Measurements from ENCODE around the gene CD2AP.
"Not testable (repeated sequence)": the region's sequence is repeated elsewhere in the genome, so short reads cannot be mapped to it uniquely, and the experiment has no call there.

CD2AP gene, protein sequence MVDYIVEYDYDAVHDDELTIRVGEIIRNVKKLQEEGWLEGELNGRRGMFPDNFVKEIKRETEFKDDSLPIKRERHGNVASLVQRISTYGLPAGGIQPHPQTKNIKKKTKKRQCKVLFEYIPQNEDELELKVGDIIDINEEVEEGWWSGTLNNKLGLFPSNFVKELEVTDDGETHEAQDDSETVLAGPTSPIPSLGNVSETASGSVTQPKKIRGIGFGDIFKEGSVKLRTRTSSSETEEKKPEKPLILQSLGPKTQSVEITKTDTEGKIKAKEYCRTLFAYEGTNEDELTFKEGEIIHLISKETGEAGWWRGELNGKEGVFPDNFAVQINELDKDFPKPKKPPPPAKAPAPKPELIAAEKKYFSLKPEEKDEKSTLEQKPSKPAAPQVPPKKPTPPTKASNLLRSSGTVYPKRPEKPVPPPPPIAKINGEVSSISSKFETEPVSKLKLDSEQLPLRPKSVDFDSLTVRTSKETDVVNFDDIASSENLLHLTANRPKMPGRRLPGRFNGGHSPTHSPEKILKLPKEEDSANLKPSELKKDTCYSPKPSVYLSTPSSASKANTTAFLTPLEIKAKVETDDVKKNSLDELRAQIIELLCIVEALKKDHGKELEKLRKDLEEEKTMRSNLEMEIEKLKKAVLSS

DNA sequence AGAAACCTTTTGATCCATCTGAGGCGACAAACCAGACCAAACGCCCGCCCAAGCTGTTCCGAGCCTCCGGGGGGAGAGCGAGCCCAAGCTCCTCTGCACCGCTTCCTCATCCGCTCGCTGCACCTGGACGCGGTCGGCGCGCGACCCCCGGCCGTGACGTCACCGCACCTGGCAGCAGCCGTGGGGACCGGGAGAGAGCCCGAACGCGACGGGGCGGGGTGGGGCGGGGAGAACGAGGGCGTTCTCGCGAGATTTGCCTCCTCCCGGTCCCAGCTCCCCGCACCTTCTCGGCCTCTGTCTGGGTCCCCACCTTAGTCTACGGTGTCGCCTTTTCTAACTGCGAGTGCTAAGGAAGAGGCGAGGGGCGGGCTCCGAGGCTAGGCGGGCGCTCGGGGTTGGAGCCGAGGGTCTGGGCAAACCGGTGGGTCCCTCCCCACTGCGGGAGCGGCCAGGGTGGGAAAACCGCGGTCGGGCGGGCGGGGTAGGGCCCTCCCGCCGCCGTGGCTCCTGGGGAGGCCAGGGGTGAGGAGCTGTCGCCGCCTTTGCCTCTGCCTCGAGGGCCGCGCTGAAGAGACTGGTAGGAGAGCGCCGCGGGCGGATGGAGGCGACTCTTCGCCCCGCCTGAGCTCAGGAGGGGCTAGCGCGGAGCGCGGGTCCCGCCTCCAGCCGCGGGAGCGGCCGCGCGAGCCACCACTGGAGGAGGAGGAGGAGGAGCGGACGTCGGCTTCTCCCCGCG, at the start of gene CD2AP:
CD2AP (plus strand) TSS at position 293 of the 736 bp plus-strand sequence. CDS start 456 bp downstream, outside the sequence.
- peak; percentile 95 for DNase-seq

DNA sequence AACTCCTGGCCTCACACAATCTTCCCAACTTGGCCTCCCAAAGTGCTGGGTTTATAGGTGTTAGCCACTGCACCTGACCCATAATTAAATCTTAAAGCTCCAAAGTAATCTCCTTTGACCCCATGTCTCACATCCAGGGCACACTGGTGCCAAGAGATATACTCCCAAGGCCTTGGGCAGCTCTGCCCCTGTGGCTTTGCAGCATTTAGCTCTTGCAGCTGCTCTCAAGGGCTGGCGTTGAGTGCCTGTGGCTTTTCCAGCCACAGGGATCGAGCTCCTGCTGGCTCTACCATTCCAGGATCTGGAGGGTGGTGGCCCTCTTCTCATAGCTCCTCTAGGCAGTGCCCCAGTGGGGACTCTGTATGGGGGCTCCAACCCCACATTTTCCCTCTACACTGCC, 49.3 kb upstream of the CD2AP start:
- no peak for DNase-seq

DNA sequence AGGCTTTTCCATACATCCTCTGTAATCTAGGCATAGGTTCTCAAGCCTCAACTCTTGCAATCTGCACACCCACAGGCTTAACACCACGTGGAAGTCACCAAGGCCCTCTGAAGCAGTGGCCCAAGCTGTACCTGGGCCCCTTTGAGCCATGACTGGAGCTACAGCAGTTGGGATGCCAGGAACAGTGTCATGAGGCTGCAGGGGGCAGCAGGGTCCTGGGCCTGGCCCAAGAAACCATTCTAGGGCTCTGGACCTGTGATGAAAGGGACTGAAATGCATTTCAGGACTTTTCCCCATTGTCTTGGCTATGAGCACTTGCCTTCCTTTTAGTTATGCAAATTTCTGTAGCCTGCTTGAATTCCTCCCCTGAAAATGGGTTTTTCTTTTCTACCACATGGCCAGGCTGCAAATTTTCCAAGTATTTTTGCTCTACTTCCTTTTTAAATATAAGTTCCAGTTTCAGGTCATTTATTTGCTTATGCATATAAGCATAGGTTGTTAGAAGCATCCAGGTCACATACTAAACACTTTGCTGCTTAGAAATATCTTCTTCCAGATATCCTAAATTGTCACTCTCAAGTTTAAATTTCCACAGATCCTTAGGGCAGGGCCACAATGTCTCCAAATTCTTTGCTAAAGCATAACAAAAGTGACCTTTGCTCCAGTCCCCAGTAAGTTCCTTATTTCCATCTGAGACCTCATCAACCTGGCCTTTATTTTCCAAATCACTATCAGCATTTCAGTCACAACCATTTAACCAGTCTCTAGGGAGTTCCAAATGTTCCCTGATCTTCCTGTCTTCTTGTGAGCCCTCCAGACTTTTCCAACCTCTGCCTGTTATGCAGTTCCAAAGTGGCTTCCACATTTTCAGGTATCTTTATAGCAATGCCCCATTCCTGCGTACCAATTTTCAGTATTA, 48.6 kb upstream of the CD2AP start:
- DNase-seq, result no peak

DNA sequence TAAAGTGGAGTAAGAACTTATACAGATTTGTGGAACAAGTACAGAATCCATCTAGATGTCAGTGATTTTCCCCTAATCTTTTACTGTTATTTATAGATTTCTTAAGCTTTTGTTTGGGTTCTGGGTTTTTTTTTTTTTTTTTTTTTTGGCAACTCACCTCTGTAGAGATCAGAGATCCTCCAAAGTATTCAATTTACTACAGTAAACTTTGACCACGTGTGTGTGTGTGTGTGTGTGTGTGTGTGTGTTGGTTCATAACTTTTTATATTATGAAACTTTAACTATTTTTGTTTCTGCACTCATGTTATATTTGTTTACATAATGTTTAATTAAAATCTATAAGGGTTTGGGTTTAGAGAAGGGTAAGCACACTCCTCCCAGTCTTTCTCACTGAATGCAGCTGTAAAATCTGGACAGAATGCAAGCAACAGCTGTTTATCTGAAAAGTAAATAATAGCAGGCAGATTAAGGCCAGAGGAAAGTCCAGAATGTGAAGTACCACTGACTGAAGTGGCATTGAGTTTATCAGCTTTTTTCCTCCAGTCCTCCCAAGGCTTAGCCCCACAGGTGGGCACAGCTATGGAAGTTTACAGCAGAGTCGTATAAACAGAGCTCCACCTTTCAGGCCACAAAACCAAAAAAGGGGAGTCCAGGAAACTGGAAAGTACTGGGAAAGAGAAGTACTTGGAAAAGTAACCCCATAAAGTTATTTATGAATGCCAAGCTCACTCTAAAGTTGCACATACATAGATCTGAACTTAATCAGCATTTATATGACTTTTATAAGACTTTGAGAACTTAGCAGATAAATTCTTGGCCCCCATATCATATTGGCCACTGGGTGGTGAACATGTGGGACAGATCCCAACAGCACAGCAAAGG, 43.0 kb upstream of the CD2AP start:
- no peak for DNase-seq

DNA sequence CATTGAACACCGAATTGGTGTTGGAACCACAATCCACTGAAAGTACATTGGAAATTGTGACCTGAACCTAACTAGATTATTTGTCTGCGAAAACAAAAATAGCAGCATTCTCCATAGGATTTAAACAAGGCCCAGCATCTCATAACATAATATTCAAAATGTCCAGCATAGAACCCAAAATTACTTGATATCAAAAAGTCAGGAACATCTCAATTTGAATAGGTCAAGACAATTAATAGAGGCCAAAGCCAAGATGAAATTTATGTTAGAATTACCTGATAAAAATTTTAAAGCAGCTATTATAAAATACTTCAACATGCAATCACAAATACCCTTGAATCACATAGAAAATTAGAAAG, 42.4 kb upstream of the CD2AP start:
- DNase-seq, result no peak

DNA sequence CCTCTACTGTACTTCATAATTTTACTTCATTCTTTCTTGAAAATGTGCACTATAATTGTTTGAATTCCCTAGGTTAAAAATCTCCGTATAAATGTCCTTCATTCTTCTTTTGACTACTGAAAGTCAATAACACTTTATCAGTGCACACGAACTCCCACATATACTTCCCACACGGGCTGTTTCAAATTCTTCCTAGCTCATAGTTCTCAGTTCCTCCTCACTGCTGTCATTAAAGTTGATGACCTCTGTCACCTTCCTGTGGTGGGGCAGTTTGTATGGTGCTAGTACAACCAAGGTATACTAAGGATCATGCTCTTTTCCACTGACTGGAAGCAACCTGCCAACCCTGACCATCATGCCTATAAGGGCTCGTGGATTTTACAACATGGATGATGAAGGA, 40.0 kb upstream of the CD2AP start:
- no peak for DNase-seq

DNA sequence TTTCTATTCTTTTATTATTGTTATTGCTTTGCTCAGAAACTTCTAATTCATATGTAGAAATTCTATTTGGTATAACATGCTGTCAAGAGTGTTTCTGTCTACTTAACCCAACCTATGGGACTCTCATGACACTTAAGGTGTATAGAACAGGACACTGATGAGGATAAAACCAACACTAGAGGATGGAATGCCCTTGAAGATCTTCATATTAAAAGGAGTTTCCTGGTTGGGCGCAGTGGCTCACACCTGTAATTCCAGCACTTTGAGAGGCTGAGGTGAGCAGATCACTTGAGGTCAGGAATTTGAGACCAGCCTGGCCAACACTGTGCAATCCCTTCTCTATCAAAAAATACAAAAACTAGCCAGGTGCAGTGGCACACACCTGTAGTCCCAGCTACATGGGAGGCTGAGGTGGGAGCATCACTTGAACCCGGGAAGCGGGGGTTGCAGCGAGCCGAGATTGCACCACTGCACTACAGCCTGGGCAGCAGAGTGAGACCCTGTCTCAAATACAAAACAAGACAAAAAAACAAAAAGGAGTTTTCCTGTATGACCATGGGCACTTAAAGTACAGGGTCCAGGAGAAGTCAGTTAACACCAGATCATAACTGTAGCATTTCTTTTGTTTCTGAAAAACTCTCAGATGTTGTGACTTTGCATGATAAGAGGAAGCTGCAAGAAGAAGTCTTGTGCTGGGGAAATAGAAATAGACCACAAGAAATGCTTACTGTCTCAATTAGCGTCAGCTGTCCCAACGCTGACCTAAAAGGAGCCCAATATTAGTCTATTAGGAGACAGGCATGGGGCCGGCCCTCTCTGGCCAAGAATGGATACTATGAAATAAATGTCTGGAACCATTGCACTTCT, 38.9 kb upstream of the CD2AP start:
- DNase-seq, result no peak

DNA sequence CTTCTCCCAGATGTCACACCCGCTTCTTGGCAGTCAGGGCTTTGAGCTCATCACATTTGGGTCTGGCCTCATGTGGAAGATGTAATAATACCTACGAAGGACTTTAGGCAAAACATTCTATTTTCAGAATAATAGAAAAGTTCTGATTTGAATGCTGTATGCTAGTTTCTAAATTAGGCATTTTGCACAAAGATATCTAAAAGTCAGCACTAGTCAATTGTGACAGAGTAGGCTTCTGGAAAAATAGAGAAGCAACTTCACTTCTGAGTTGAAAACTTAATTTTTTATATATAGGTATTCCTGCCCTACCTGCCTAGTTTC, 38.3 kb upstream of the CD2AP start:
- no peak for DNase-seq

DNA sequence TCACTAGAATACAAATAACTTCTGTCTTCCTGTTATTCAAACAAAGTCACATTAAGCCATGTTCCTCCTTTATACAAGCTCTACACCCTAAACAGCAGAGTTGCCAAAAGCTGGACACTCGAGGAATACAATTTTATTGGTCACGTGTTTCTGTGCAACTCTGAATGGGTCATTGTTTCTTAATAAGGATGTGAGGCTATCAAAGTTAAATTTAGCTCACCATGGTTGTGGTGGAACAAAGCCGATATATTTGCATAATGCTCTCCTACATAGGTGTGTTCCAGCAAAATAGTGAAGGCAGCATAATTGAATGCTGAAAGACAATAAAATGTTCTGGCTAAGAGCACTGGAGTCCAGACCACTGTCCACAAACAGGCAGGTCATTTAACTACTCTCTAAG, 36.9 kb upstream of the CD2AP start:
- no peak for DNase-seq

DNA sequence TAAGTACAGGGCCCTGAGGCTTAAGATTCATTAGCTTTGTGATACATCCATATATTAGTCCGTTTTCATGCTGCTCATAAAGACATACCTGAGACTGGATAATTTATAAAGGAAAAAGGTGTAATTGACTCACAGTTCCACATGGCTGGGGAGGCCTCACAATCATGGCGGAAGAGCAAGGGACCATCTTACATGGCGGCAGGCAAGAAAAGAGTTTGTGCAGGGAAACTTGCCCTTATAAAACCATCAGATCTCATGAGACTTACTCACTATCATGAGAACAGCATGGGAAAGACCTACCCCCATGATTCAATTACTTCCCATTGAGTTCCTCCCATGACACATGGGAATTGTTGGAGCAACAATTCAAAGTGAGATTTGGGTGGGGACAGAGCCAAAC, 32.6 kb upstream of the CD2AP start:
- not testable (repeated sequence) for DNase-seq

DNA sequence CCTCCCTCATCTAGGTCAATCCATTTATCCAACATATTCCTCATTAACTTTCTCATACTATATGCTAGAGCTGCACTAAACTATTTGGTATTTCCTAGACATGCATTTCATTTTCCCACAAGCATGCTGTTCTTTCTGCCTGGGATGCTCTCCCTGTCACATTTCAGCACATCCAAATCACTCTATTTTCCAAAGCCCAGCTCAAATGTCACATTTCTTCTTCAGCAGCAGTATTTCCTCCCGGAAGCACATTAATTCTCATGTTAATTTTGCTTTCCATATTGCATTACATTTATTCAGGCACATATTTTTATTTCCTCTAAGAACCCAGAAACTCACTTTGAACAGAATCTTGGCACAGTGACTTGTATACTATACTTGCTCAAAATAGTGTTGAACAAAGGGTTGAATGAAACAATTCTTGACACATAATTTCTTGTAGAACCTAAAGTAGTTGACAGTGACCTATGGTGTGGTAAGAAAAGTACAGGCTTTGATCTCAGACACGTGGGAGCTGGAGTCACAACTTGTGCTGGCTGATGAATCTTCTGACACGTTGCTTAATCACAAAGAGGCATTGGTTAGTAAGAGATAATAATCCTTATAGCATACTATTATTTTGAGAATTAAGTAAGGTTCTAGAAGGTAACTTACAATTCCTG, 30.8 kb upstream of the CD2AP start:
- DNase-seq, result no peak

DNA sequence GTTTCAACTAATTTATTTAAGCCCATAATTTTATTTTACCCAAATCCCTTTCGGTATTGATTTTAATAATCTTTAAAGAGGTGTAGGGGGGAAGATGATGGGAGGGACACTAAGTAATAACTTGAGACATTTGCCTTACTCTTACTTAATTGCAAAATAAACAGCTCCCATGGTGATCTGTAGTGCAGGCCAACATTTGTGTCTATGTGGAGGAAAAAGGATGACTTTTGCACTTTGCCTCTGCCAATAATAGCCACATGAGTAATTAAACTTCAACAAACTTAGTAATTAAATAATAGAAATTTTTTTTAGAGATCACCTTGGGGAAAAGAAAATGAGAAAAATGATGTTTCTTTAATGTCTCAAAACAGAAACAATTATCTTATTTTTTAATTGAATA, 29.9 kb upstream of the CD2AP start:
- no peak for DNase-seq

DNA sequence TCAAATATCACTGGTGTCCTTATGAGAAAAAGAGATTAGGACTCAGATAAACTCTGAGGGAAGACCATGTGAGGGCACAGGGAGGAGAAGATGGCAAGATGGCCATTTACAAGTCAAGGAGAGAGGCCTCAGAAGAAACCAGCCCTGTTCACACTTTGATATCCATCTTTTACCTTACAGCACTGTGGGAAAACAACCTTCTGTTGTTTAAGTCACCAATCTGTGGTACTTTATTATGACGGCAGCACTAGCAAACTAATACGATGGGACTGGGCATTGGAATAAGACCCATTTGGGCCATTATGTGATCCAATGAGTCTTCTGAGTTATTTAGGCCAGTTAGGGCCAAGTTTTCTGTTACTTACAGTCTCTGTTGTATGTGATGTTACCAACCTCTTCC, 26.4 kb upstream of the CD2AP start:
- DNase-seq, result no peak

DNA sequence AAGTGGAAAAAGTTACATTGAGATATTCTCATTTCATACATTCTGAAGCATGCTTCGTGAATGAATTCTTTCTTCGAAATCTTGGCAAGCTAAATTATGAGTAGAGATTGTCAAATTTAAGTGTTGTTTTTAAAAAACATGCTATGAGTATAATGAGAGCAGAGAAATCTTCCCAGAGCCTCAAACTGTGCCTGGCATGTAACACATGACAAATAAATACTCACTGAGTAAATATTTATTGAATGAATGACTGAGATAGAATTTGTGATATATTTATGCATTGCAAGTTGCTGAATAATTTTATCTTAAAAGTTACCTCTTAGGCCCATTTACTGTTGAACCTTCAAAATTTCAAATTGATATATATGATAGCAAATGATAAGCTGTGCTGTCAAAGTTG, 24.7 kb upstream of the CD2AP start:
- no peak for DNase-seq

DNA sequence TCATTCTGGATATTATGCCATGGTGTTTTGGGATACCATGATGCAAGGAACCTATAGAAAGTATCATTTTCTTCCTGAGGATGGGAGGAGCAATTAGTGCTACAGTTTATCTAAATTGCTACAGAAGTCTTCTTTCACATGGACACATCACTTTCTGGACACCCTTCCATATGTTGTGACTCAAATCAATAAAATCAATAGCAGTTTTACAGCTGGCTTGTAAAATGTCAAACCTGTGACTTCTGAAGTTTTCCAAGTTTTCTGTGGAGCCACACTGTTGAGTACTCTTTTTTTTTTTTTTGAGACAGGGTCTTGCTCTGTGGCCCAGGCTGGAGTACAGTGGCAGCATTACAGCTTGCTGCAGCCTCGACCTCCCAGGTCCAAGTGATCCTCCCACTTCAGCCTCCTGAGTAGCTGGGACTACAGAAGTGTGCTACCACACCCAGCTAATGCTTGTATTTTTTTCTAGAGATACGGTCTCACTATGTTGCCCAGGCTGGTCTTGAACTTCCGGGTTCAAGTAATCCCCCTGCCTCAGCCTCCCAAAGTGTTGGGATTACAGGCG, 24.1 kb upstream of the CD2AP start:
- no peak for DNase-seq

DNA sequence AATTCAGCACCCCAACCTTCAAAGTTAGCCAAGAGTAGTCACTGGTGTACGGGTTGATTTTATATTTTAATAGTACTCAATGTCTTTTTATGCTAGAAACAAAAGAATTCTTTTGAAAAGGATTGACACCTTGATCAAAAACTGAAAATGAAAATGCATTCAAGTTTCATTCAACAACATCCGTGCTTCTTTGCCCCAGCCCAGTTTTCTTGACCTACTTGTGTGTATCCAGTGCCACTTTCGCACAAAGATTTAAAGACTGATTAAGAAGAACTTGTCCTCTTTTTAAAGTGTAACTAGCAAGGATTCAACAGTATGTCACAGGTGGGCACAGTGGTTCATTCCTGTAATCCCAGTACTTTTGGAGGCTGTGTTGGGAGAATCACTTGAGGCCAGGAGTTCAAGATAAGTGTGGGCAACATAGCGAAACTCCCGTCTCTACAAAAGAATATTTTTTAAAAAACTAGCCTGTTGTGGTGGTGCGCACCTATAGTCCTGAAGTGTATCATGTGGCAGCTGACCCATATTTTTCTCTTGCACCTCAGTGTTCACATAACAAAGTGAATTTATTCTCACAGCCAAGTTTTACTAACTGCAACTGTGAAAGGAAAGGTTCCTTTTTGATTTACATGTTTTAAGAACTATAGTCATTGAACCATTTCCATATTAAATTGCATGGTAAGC, 22.7 kb upstream of the CD2AP start:
- DNase-seq, result no peak

DNA sequence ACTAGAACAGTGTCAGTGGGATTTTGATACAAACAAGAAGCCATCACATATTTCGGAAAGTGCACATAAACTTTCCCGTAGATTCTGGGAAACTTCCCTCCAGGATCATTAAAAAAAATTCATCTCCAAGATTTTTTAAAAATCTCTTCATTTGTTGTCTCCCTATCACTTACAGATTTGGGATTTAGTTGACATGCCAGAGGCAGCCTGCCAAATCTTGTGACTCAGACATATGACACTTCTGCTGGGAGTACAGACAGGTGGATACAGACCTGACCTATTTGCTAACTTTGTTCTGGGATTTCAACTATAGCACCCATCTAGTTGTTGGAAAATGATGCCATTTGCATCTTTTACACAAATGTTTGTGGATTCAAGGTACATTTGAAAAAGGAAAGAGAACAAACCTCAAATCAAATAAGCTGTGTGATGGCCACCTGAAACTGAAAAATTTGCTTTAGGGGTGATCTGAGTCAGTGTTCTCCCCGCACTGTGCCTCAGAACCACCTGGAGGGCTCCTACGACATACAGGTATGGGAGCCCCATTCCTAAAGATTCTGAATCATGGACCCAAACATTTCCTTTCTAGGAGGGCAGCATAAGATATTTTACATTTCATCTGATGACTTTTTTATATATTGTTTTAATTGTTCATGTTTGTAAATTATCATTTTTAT, 21.9 kb upstream of the CD2AP start:
- DNase-seq, result no peak

DNA sequence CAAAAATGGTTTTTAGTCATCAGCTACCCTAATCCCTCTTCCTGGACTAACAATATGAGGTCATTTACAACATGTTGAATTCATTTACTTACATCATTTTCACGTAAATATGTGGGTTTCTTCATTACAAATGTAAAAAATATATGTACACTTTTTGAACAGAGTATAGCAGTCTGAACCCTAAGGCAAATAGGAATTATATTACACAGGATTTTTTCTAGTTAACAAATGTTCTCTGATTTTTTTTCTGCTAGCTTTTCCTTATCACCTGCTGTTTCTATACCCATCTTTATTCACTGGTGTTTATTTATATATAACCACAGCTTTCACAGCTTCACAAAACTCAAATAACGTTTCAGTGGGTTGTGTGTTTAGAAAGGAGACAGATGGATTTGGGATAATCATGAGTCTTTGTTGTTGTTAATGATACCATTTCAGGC, 21.0 kb upstream of the CD2AP start:
- DNase-seq, result no peak

DNA sequence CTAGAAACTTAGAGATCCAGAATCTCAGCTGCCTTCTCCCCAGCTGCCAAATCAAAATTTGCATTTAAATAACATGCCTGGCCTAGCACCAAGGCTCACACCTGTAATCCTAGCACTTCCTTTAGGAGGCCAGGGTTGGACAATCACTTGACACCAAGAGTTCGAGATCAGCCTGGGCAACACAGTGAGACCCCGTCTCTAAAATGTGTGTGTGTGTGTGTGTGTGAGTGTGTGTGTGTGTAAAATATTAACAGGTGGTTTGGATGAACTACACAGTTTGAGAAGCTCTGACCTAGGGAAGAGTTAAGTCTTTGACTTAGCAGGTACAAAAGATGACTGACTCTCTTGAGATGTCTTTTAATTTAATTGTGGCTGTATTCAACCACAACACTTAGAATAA, 20.2 kb upstream of the CD2AP start:
- no peak for DNase-seq
